PC-3 (cell line): Measurements from ENCODE around the gene LYRM9. TPM values are rescaled to one million over a fixed set of nuclear protein-coding genes. Genes with fewer than 3 reads are reported as not detected.

Experiments
- ATAC-seq: fragments of 200-7000 bp; cut with Tn5 transposase; 2 replicates; pipeline ENCODE4 v1.9.1; 2020; ENCODE audit warnings: mild to moderate bottlenecking, moderate library complexity
- BruUV-seq: library from RNA; stranded (reverse); fragments of 400-500 nt; replicated peaks from 2 replicates; lab custom pipeline; 2021; lab: Mats Ljungman, UMichigan
- CTCF ChIA-PET: fragments of 300-600 bp; sonication (Branson Sonifier 250); formaldehyde crosslinking; loops from one replicate; lab custom pipeline; 2022; ENCODE audit warnings: antibody characterized with exemption; lab: Charles Lee
- POLR2A ChIA-PET: fragments of 300-600 bp; sonication (Branson Sonifier 250); formaldehyde crosslinking; loops from one replicate; lab custom pipeline; 2022; ENCODE audit warnings: antibody characterized with exemption; ENCODE audit not compliant: unreplicated experiment; lab: Charles Lee
- DNase-seq: peaks from one replicate; pipeline ENCODE4 v3.0.0-alpha.2; 2015
- H2AFZ ChIP-seq: fragments of 300-600 bp; sonication (generic); 2 replicates; pipeline ENCODE4 v1.6.0; 2016; ENCODE audit warnings: antibody characterized with exemption, low read length
- H3F3A ChIP-seq: fragments of 300-600 bp; sonication (generic); one replicate; pipeline ENCODE4 v1.6.0; 2017; ENCODE audit warnings: antibody characterized with exemption, low read length, control low read depth, mild to moderate bottlenecking; ENCODE audit not compliant: unreplicated experiment
- H3K27ac ChIP-seq: fragments of 300-600 bp; sonication (generic); 2 replicates; pipeline ENCODE4 v1.5.1; 2016; ENCODE audit warnings: mild to moderate bottlenecking, low read length
- H3K27me3 ChIP-seq: fragments of 300-600 bp; sonication (generic); 2 replicates; pipeline ENCODE4 v1.6.1; 2016; ENCODE audit warnings: low read length, mixed read lengths
- H3K36me3 ChIP-seq: fragments of 300-600 bp; sonication (generic); 2 replicates; pipeline ENCODE4 v1.6.1; 2016; ENCODE audit warnings: low read depth, mixed run types, low read length, mixed read lengths
- H3K4me1 ChIP-seq: fragments of 300-600 bp; sonication (generic); 2 replicates; pipeline ENCODE4 v1.5.1; 2016; ENCODE audit warnings: low read length; ENCODE audit not compliant: insufficient read depth
- H3K4me2 ChIP-seq: fragments of 300-600 bp; sonication (generic); 2 replicates; pipeline ENCODE4 v1.6.0; 2016; ENCODE audit warnings: low read length
- H3K4me3 ChIP-seq: fragments of 300-600 bp; sonication (generic); 2 replicates; pipeline ENCODE4 v1.5.1; 2016; ENCODE audit warnings: mild to moderate bottlenecking, low read length, mixed read lengths
- H3K79me2 ChIP-seq: fragments of 300-600 bp; sonication (generic); 2 replicates; pipeline ENCODE4 v1.6.1; 2017; ENCODE audit warnings: low read length, mixed read lengths
- H3K9ac ChIP-seq: fragments of 300-600 bp; sonication (generic); 2 replicates; pipeline ENCODE4 v1.6.0; 2016; ENCODE audit warnings: mild to moderate bottlenecking, low read length
- H3K9me2 ChIP-seq: fragments of 300-600 bp; sonication (generic); replicated peaks from 2 replicates; pipeline ENCODE4 v1.6.1; 2016; ENCODE audit warnings: mixed run types, low read length, mixed read lengths
- H3K9me3 ChIP-seq: fragments of 300-600 bp; sonication (generic); 2 replicates; pipeline ENCODE4 v1.6.1; 2016; ENCODE audit warnings: low read length, mixed read lengths
- H4K20me1 ChIP-seq: fragments of 300-600 bp; sonication (generic); 2 replicates; pipeline ENCODE4 v1.6.1; 2016; ENCODE audit warnings: low read length, mixed read lengths
- CTCF ChIP-seq: fragments of 300-600 bp; sonication (generic); conservative IDR thresholded peaks from 2 replicates; pipeline ENCODE4 v1.5.1; 2017; ENCODE audit warnings: antibody characterized with exemption, low read depth, mild to moderate bottlenecking, low read length
- EZH2 ChIP-seq: fragments of 300-600 bp; sonication (generic); IDR thresholded peaks from one replicate; pipeline ENCODE4 v1.6.1; 2017; ENCODE audit warnings: antibody characterized with exemption, mild to moderate bottlenecking, low read length; ENCODE audit not compliant: unreplicated experiment
- EZH2phosphoT487 ChIP-seq: fragments of 300-600 bp; sonication (generic); IDR thresholded peaks from 2 replicates; pipeline ENCODE4 v1.6.1; 2018; ENCODE audit warnings: mild to moderate bottlenecking, antibody characterized with exemption, low read length, borderline replicate concordance
- intact Hi-C: fragments of 100-400 bp; cut with micrococcal nuclease; formaldehyde crosslinking; loops from 2 replicates; pipeline ENCODE4 v1.9.0; 2023
- total RNA-seq: library from RNA; depleted of rRNA; stranded (reverse); fragments of >200 nt; gene quantifications from 2 replicates; pipeline ENCODE4 v1.2.3, GENCODE V29; 2014

The LYRM9 gene
- total RNA-seq, 1 experiment from 2014 or later: 0.58 TPM

- no peaks in the 10 kb centered on the region for H3K9me3 ChIP-seq
- no peaks in the 10 kb centered on the region for H3K36me3 ChIP-seq
- H4K20me1 ChIP-seq: no peaks in the 10 kb centered on the region
- intact Hi-C loops: no loop called here
- H3F3A ChIP-seq: no peaks in the 10 kb centered on the region
- peaks cover 40% of the 10 kb centered on the region for H3K27me3 ChIP-seq
- no peaks in the 10 kb centered on the region for H3K9me2 ChIP-seq
- H3K4me3 ChIP-seq: no peak overlapping the region
- H3K4me2 ChIP-seq: no peak overlapping the region
- ATAC-seq (no peak), DNase-seq (no peak)
- BruUV-seq: no TSS peak
- H3K79me2 ChIP-seq: no peaks in the 10 kb centered on the region
- H3K27ac ChIP-seq: no peak overlapping the region
- H2AFZ ChIP-seq: no peak overlapping the region
- H3K9ac ChIP-seq: no peak overlapping the region
- no peak for TF ChIP-seq EZH2
- no peak for TF ChIP-seq CTCF
- TF ChIP-seq EZH2phosphoT487: no peak
- ChIA-PET CTCF (no interaction called here), POLR2A (no interaction called here)
- H3K4me1 ChIP-seq: no peaks in the 10 kb centered on the region
Observed at GRCh38 chr17:27856676-27857432, 36.3 kb downstream of the LYRM9 start.

- ATAC-seq: no peak
- H4K20me1 ChIP-seq: no peaks in the 10 kb centered on the region
- ChIA-PET POLR2A (no interaction called here), CTCF (no interaction called here)
- no peaks in the 10 kb centered on the region for H3K36me3 ChIP-seq
- H3K4me2 ChIP-seq: no peak overlapping the region
- no peak for DNase-seq
- no peak overlapping the region for H3K27ac ChIP-seq
- H3K4me3 ChIP-seq: no peak overlapping the region
- no peaks in the 10 kb centered on the region for H3K9me3 ChIP-seq
- intact Hi-C loops: no loop called here
- H2AFZ ChIP-seq: no peak overlapping the region
- H3K9ac ChIP-seq: no peak overlapping the region
- H3K4me1 ChIP-seq: no peaks in the 10 kb centered on the region
- peaks cover 37% of the 10 kb centered on the region; the same call in 1 of the 2 replicates for H3K27me3 ChIP-seq
- no peaks in the 10 kb centered on the region for H3K79me2 ChIP-seq
- H3F3A ChIP-seq: no peaks in the 10 kb centered on the region
- BruUV-seq: no TSS peak
- TF ChIP-seq CTCF (no peak), EZH2 (no peak), EZH2phosphoT487 (no peak)
- no peaks in the 10 kb centered on the region for H3K9me2 ChIP-seq
Observed at GRCh38 chr17:27855454-27855853, 37.7 kb downstream of the LYRM9 start.

- CTCF ChIA-PET: no interaction called here
- TF ChIP-seq CTCF (no peak), EZH2 (no peak), EZH2phosphoT487 (no peak)
- Histone ChIP-seq H3K79me2 (no peaks in the 10 kb centered on the region), H3K9me2 (no peaks in the 10 kb centered on the region), H3K4me3 (no peak overlapping the region), H3K27me3 (peaks cover 35% of the 10 kb centered on the region), H3K4me1 (no peaks in the 10 kb centered on the region), H3K9me3 (no peaks in the 10 kb centered on the region), H3F3A (no peaks in the 10 kb centered on the region), H3K36me3 (no peaks in the 10 kb centered on the region), H3K4me2 (no peak overlapping the region), H3K27ac (no peak overlapping the region), H4K20me1 (no peaks in the 10 kb centered on the region), H2AFZ (no peak overlapping the region), H3K9ac (no peak overlapping the region)
- intact Hi-C loops: no loop called here
- BruUV-seq: no TSS peak
- DNase-seq: no peak
- POLR2A ChIA-PET: no interaction called here
- no peak for ATAC-seq
Observed at GRCh38 chr17:27854163-27854562, 39.0 kb downstream of the LYRM9 start.
